K562 (cell line): ENCODE results near the gene RERE. TPM values are rescaled to one million over a fixed set of nuclear protein-coding genes. Genes with fewer than 3 reads are reported as not detected.

Experiments
- BRD4 ChIP-seq: fragments of 200-600 bp; sonication (generic); IDR thresholded peaks from 2 replicates; pipeline ENCODE4 v1.6.1; 2017; ENCODE audit warnings: inconsistent platforms
- DIDO1 ChIP-seq: fragments of 450-650 bp; IDR thresholded peaks from 2 replicates; pipeline ENCODE4 v1.6.1; 2016; ENCODE audit warnings: low read depth, missing biosample characterization, missing genetic modification characterization
- HNRNPUL1 ChIP-seq: fragments of 200-400 bp; formaldehyde crosslinking; IDR thresholded peaks from 2 replicates; pipeline ENCODE4 v1.6.1; 2017; ENCODE audit warnings: low read length
- JUN ChIP-seq, 2 experiments: sonication (generic) in 1 of 2; formaldehyde crosslinking in 1 of 2; IDR thresholded peaks; 2 replicates each; pipeline versions ENCODE4 v1.6.1 to v1.8.0; 2012 to 2022; ENCODE audit warnings: borderline replicate concordance in 2 of 2, mild to moderate bottlenecking in 2 of 2, improper control_type of control experiment in 1 of 2, low read depth in 1 of 2, low read length in 1 of 2, missing genetic modification reagents in 1 of 2
- KAT8 ChIP-seq: fragments of 450-650 bp; IDR thresholded peaks from 2 replicates; pipeline ENCODE4 v1.6.1; 2016; ENCODE audit warnings: low read depth, mild to moderate bottlenecking
- NFE2L1 ChIP-seq: fragments of 450-650 bp; IDR thresholded peaks from 2 replicates; pipeline ENCODE4 v1.6.1; 2016; ENCODE audit warnings: missing genetic modification characterization, low read depth, mild to moderate bottlenecking, missing compliant biosample characterization, moderate library complexity, borderline replicate concordance
- POLR2B ChIP-seq: fragments of 450-650 bp; IDR thresholded peaks from 2 replicates; pipeline ENCODE4 v1.6.1; 2018; ENCODE audit warnings: low read depth; ENCODE audit not compliant: partially characterized antibody
- SUPT5H ChIP-seq: fragments of 450-650 bp; IDR thresholded peaks from 2 replicates; pipeline ENCODE4 v1.6.1; 2016
- ZFP36 ChIP-seq: fragments of 150-350 bp; IDR thresholded peaks from 2 replicates; pipeline ENCODE4 v1.6.1; 2018; ENCODE audit warnings: low read length, low read depth; ENCODE audit not compliant: partially characterized antibody
- ZNF23 ChIP-seq: fragments of 250-450 bp; sonication (Bioruptor Pico); IDR thresholded peaks from 2 replicates; pipeline ENCODE4 v1.4.0; 2020; ENCODE audit warnings: mild to moderate bottlenecking
- ZNF282 ChIP-seq: sonication (generic); formaldehyde crosslinking; IDR thresholded peaks from 2 replicates; pipeline ENCODE4 v1.8.1; 2023; ENCODE audit warnings: missing genetic modification reagents
- ZNF717 ChIP-seq: fragments of 250-450 bp; sonication (Bioruptor Pico); IDR thresholded peaks from 2 replicates; pipeline ENCODE4 v1.5.0; 2021
- ZNF778 ChIP-seq: fragments of 450-650 bp; formaldehyde crosslinking; IDR thresholded peaks from 2 replicates; pipeline ENCODE4 v1.4.0; 2020; ENCODE audit warnings: mild to moderate bottlenecking, moderate library complexity
- polyA plus RNA-seq, 8 experiments: library from polyadenylated mRNA; depleted of rRNA in 4 of 8; stranded (reverse) in 5 of 8; unstranded in 3 of 8; fragments of >200 nt; fragmentation: Nextera tagmentation in 2 of 8; fragmentation: Illumina TruSeq in 1 of 8; extraction: Ambion mirVana in 2 of 8; extraction: Trizol in 1 of 8; gene quantifications; 2 replicates each; pipeline versions ENCODE4 v1.2.1 to v1.2.3, GENCODE V29; 2011 to 2014; ENCODE audit warnings: inconsistent platforms in 1 of 8, missing spikeins in 1 of 8
- total RNA-seq, 7 experiments: library from RNA; depleted of rRNA in 6 of 7; stranded (reverse); fragments of >200 nt in 6 of 7; fragmentation: Illumina TruSeq in 2 of 7; extraction: Trizol in 2 of 7; gene quantifications; 2 replicates each; pipeline versions ENCODE4 v1.2.1 to v1.2.3, GENCODE V29; 2011 to 2021; ENCODE audit warnings: low replicate concordance in 1 of 7
- TF ChIP-seq, protein P1 (sequence below), 2 experiments: fragments of 450-650 bp in 1 of 2; IDR thresholded peaks; 2 replicates each; pipeline ENCODE4 v1.6.1; 2011 to 2017; ENCODE audit warnings: low read depth in 2 of 2, antibody characterized with exemption in 1 of 2, borderline replicate concordance in 1 of 2, low read length in 1 of 2, mild to moderate bottlenecking in 1 of 2, mixed read lengths in 1 of 2; ENCODE audit not compliant: control insufficient read depth in 1 of 2
- TF ChIP-seq, protein P2 (sequence below): fragments of 450-650 bp; formaldehyde crosslinking; IDR thresholded peaks from 2 replicates; pipeline ENCODE4 v1.4.0; 2020; ENCODE audit warnings: mild to moderate bottlenecking, mixed read lengths
- TF ChIP-seq, protein P3 (sequence below): fragments of 450-650 bp; IDR thresholded peaks from 2 replicates; pipeline ENCODE4 v1.6.1; 2014; ENCODE audit warnings: low read depth, mild to moderate bottlenecking, moderate library complexity, borderline replicate concordance
- TF ChIP-seq, protein P4 (sequence below): fragments of 450-650 bp; IDR thresholded peaks from 2 replicates; pipeline ENCODE4 v1.6.1; 2016; ENCODE audit warnings: missing biosample characterization, missing genetic modification characterization

RERE gene
- total and polyA plus RNA-seq, 9 of the 15 experiments (the other 6 are each of a cell fraction or from before 2014, with no cell fraction given) = 3.0 to 51.5 (median 13.4) TPM

DNA sequence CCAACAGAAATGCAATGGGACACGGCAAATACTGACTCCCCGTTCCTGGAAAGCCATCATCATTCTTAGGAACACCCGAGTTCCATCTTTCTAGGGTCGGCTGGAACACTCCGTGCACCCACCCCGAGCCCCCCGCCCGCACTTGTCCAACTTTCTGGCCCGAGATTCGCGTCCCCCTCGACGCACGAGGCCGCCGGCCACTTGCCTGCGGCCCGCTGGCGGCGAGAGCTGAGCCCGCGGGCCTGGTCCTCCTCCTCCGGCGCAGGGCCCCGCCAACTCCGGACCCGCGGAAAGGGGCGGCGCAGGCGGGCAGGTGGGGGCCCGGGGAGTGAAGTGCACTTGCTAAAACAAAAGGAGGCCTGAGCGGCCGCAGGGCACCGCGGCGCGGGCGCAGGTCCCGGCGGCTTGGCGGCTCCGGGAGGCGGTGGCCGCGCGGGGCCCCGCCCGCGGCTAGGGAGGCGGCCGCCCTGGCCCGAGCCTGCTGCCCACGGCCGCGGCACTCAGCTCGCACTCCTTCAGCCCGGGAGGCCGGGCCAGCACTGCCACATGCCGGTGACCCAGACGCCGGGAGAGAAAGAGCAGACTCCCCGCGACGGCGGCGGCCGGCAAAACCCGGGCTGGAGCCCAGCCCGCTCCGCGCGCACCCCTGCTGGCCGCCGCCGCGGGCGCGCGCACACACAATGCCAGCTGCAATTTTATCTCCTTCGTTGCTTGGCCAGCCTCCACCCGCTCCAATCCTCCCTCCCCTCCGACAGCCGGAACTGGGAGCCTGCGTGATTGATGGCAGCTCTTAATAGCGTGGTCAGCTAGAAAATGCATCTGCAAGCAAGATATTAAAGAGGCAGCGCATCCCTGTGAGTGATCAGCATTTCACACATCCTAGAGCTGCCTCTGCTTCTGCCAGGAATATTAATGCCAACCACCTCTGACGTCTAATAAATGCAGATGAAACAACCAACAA, 114.3 kb downstream of the RERE start (continued):
- TF ChIP-seq DIDO1 (no peak), NFE2L1 (tag) (no peak), KAT8 (no peak), BRD4 (no peak), ZNF778 (CRISPR knock-in tag) (no peak), ZNF717 (CRISPR knock-in tag) (no peak), POLR2B (no peak), ZNF23 (CRISPR knock-in tag) (no peak), SUPT5H (no peak), ZFP36 (no peak), ZNF282 (CRISPR knock-in tag) (no peak), JUN (IDR thresholded peaks at IDR 0.05; ENCODE audit: borderline replicate concordance, low read depth, low read length) (no peak; the same call in 1 of the 2 replicates), JUN (CRISPR knock-in tag; IDR thresholded peaks at IDR 0.05; ENCODE audit: borderline replicate concordance) (no peak), HNRNPUL1 (no peak)
- TF ChIP-seq, protein P1, sequence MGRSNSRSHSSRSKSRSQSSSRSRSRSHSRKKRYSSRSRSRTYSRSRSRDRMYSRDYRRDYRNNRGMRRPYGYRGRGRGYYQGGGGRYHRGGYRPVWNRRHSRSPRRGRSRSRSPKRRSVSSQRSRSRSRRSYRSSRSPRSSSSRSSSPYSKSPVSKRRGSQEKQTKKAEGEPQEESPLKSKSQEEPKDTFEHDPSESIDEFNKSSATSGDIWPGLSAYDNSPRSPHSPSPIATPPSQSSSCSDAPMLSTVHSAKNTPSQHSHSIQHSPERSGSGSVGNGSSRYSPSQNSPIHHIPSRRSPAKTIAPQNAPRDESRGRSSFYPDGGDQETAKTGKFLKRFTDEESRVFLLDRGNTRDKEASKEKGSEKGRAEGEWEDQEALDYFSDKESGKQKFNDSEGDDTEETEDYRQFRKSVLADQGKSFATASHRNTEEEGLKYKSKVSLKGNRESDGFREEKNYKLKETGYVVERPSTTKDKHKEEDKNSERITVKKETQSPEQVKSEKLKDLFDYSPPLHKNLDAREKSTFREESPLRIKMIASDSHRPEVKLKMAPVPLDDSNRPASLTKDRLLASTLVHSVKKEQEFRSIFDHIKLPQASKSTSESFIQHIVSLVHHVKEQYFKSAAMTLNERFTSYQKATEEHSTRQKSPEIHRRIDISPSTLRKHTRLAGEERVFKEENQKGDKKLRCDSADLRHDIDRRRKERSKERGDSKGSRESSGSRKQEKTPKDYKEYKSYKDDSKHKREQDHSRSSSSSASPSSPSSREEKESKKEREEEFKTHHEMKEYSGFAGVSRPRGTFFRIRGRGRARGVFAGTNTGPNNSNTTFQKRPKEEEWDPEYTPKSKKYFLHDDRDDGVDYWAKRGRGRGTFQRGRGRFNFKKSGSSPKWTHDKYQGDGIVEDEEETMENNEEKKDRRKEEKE (IDR thresholded peaks at IDR 0.05; ENCODE audit: borderline replicate concordance in 1 of 2, control insufficient read depth in 1 of 2, low read depth in 2 of 2, low read length in 1 of 2) = peak in 1 of 2 experiments; percentile 83; a peak in 1 of 4 replicates
- TF ChIP-seq, protein P2, sequence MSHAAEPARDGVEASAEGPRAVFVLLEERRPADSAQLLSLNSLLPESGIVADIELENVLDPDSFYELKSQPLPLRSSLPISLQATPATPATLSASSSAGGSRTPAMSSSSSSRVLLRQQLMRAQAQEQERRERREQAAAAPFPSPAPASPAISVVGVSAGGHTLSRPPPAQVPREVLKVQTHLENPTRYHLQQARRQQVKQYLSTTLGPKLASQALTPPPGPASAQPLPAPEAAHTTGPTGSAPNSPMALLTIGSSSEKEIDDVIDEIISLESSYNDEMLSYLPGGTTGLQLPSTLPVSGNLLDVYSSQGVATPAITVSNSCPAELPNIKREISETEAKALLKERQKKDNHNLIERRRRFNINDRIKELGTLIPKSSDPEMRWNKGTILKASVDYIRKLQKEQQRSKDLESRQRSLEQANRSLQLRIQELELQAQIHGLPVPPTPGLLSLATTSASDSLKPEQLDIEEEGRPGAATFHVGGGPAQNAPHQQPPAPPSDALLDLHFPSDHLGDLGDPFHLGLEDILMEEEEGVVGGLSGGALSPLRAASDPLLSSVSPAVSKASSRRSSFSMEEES (CRISPR knock-in tag) = no peak
- TF ChIP-seq, protein P3, sequence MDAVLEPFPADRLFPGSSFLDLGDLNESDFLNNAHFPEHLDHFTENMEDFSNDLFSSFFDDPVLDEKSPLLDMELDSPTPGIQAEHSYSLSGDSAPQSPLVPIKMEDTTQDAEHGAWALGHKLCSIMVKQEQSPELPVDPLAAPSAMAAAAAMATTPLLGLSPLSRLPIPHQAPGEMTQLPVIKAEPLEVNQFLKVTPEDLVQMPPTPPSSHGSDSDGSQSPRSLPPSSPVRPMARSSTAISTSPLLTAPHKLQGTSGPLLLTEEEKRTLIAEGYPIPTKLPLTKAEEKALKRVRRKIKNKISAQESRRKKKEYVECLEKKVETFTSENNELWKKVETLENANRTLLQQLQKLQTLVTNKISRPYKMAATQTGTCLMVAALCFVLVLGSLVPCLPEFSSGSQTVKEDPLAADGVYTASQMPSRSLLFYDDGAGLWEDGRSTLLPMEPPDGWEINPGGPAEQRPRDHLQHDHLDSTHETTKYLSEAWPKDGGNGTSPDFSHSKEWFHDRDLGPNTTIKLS = peak; percentile 60; the same call in 1 of the 2 replicates
- TF ChIP-seq, protein P4, sequence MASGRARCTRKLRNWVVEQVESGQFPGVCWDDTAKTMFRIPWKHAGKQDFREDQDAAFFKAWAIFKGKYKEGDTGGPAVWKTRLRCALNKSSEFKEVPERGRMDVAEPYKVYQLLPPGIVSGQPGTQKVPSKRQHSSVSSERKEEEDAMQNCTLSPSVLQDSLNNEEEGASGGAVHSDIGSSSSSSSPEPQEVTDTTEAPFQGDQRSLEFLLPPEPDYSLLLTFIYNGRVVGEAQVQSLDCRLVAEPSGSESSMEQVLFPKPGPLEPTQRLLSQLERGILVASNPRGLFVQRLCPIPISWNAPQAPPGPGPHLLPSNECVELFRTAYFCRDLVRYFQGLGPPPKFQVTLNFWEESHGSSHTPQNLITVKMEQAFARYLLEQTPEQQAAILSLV (tag) = no peak
